Stomach smooth muscle (tissue), 2 donors: ENCODE measurements around the gene BTLA.

ENCODE experiments used
- H3K27ac ChIP-seq: one replicate; pipeline ENCODE4 v1.7.0; 2013; ENCODE audit warnings: mild to moderate bottlenecking, low read length, inconsistent platforms
- H3K27me3 ChIP-seq, 2 donors: one replicate each; pipeline ENCODE4 v1.7.0; 2013; ENCODE audit warnings: low read length in 2 of 2; ENCODE audit not compliant: insufficient read depth in 2 of 2, control insufficient read depth in 1 of 2
- H3K36me3 ChIP-seq, 2 donors: one replicate each; pipeline ENCODE4 v1.7.0; 2013; ENCODE audit warnings: low read length in 2 of 2; ENCODE audit not compliant: control insufficient read depth in 2 of 2, insufficient read depth in 2 of 2
- H3K4me1 ChIP-seq: one replicate; pipeline ENCODE4 v1.7.0; 2013; ENCODE audit warnings: low read length; ENCODE audit not compliant: control insufficient read depth, insufficient read depth
- H3K4me3 ChIP-seq, 2 donors: one replicate each; pipeline ENCODE4 v1.7.0; 2013; ENCODE audit warnings: low read length in 2 of 2
- H3K9ac ChIP-seq, 2 donors: one replicate each; pipeline ENCODE4 v1.7.0; 2013; ENCODE audit warnings: low read length in 2 of 2, mild to moderate bottlenecking in 1 of 2
- H3K9me3 ChIP-seq, 2 donors: one replicate each; pipeline ENCODE4 v1.7.0; 2013; ENCODE audit warnings: low read length in 2 of 2; ENCODE audit not compliant: control insufficient read depth in 2 of 2
- donor health status: healthy.
- donor health status: Pancreatic carcinoma.

Gene BTLA

GRCh38 chr3:112417696-112418318, 81.5 kb downstream of the BTLA start:
- H3K9ac ChIP-seq, result no peak overlapping the region
- no peaks in the 10 kb centered on the region for H3K9me3 ChIP-seq
- no peaks in the 10 kb centered on the region for H3K27me3 ChIP-seq
- no peaks in the 10 kb centered on the region for H3K36me3 ChIP-seq
- no peak overlapping the region for H3K4me3 ChIP-seq
- no peak overlapping the region for H3K27ac ChIP-seq
- H3K4me1 ChIP-seq, result no peaks in the 10 kb centered on the region

- Histone ChIP-seq H3K27me3 (no peaks in the 10 kb centered on the region), H3K36me3 (no peaks in the 10 kb centered on the region), H3K9ac (no peak overlapping the region), H3K27ac (no peak overlapping the region), H3K4me1 (no peaks in the 10 kb centered on the region), H3K4me3 (no peak overlapping the region), H3K9me3 (no peaks in the 10 kb centered on the region)
These were observed 82.7 kb downstream of the BTLA start for GRCh38 chr3:112416391-112417212.

GRCh38 chr3:112415390-112415789, 83.9 kb downstream of the BTLA start:
- H3K9me3 ChIP-seq, result no peaks in the 10 kb centered on the region
- H3K4me1 ChIP-seq, result no peaks in the 10 kb centered on the region
- H3K9ac ChIP-seq, result no peak overlapping the region
- no peaks in the 10 kb centered on the region for H3K36me3 ChIP-seq
- H3K27me3 ChIP-seq, result no peaks in the 10 kb centered on the region
- H3K4me3 ChIP-seq, result no peak overlapping the region
- H3K27ac ChIP-seq, result no peak overlapping the region
